GM18511 (cell line): ENCODE data around the gene GNG11.
"Not testable (repeated sequence)": the region's sequence is repeated elsewhere in the genome, so short reads cannot be mapped to it uniquely, and the experiment has no call there.

ENCODE experiments used
- ATAC-seq: cut with Tn5 transposase; IDR thresholded peaks from one replicate; pipeline ENCODE4 v1.9.1; 2021; ENCODE audit warnings: mild to moderate bottlenecking, moderate library complexity; ENCODE audit not compliant: unreplicated experiment

GNG11 gene

DNA sequence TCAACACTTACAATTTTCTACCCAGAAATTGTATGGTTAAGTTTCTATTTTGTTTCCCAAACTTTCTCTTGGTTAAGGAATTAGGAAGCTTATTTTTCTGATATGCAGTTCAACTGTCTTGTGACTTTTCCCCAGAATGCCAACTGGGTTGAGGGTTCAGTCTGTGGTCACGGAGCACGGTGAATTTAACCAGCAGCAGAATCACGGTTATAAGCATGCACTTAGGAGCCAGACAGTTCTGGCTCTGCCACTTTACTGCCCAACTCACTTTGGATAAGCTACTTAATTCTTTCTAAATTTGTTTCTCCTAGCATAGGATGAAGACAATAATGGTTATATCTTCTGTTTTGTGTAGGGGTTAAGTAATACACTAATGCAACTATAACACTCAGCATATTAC, 10.3 kb upstream of the GNG11 start:
- not testable (repeated sequence) for ATAC-seq

DNA sequence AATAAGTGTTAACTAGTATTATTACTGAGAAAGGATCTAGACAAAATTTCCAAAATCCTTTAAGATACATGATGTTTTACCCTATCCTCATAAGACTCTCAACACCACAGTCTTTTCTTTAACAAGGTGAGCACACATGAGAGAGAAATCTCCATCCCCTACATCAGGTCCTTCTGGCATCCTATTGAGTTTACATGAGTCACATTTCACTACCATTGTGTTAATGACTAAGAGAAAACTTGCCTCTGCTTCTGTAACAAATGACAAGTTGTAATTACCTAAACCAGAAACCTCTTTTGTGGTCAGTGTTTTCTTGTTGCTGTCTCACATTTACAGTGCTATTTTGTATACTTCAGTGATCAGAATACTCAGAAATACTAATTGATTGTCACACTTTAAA, 9.9 kb upstream of the GNG11 start:
- ATAC-seq = peak; percentile 67

DNA sequence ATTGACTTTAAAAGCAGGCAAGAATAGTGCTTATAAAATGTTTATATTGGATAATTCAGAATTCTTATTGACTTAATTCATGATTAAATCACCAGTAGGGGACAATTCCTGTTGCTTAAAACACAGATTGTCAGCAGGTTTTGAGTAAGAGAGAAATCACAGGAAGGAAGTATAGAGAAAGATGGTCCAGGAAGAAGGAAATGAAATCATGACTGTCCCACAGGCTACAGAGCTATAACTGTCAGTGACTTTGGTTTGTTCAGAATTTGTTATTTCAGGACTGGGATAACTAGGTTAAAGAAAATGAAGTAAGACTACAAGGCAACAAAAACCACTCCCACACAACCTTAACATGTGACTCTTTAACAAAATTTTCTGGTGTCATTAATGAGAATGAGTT, 8.3 kb upstream of the GNG11 start:
- ATAC-seq = no peak

DNA sequence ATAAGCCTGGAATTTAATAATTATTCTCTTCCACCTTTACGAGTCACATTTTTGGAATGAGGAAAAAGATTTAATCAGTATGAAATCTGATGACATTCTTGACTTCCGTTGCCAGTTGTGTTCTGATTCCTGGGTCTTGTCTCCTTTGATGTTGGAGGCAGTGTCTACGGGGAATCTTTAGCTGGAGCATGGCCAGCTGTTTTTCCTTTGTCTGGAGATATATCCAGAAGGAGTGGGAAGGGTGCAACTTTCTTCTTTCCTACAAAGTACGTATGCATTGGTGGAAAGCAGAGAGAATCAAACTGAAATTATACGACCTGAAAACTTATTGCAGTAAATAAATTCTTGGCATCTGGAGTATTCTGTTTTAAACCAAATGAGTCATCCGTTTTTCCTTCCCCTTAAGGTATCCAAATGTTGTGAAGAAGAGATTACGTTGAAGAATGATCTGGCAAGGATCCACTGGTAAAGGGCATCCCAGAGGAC, 6.9 kb upstream of the GNG11 start:
- ATAC-seq = no peak

DNA sequence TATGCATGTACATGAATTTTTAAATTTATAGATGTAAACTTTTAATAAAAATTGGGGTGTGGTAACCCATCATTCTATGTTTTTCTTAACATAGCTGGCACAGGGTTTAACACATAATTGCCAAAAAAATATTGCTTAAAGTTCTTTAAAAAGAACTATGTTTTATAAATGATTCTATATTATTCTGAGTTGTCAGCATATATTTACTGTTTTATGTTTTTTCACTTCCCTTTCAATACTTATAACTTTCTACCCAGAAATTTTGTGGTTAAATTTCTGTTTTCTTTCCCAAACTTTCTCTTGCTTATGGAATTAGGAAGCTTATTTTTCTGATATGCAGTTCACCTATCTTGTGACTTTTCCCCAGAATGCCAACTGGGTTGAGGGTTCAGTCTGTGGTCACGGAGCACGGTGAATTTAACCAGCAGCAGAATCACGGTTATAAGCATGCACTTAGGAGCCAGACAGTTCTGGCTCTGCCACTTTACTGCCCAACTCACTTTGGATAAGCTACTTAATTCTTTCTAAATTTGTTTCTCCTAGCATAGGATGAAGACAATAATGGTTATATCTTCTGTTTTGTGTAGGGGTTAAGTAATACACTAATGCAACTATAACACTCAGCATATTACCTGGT, 6.2 kb upstream of the GNG11 start:
- ATAC-seq = not testable (repeated sequence)

DNA sequence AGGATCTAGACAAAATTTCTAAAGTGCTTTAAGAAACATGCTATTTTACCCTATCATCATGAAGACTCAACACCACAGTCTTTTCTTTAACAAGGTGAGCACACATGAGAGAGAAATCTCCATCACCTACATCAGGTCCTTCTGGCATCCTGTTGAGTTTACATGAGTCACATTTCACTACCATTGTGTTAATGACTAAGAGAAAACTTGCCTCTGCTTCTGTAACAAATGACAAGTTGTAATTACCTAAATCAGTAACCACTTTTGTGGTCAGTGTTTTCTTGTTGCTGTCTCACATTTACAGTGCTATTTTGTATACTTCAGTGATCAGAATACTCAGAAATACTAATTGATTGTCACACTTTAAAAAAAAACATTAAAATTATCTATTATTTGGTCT, 5.6 kb upstream of the GNG11 start:
- peak; percentile 62 for ATAC-seq

DNA sequence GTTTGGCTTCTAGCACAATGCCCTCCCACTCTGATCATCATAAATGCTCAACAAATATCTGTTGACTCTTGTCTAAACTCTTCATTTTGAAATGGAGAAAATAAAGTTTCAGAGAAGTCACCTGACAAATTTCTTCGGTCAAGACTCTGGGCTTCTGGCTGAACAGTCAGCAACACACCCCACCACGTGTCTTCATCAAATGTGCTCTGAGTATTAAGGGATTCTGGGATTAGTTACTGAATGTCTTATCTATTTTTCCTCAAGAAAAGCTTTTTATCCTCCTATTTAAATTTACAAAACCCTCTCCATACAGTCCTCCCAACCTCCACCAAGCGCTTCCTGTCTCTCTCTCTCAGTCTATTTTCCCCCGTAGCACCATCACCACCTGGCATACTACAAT, 5.2 kb upstream of the GNG11 start:
- ATAC-seq = peak; percentile 14

DNA sequence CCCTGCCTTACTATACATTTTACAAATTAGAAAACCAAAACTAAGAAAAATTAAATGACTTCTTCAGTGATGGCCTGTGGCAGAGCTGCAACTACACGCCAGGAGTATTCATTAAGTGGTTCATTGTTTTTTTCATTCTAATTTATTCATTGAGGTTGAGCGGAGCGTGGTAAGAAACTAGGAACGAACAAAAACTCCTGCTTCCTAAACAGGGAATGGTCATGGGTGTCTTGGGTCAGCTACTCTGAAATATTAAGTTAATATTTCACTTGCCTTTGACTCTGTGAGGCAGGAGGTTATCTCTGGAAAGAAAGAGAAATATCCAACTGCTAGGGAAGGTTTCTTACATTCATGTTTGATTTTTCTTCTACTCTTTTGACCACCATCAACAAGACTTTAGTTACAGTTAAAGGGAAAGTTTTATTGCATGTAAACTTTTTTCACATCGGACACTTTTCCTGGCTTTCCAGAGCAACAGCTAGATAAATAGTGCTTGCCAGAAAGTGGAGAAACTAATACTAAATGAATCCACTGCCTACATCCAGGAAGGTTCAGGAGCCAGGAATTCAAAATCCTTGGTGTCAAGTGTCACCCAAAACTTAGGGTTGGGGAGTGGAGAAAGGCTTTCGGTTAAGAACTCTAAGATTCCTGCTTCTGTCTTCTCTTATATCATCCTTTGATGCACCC, 896 bp upstream of the GNG11 start:
- no peak for ATAC-seq

DNA sequence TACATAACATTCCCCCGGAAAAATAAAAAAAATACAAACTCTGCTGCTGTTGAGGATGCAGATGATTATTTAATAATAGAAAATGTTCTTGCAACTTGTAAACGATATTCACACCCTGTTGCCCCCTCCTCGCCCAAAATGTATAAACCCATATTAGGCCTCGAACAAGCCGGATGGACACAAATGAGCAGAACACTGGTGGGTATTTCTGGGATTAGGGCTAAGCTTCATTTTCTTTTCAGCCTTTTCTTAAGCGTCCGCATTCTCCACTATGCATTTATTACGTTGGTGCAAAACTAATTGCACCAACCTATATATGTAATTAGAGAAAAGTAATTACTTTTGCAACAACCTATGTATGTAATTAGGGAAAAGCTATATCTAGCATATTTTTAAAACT, 349 bp upstream of the GNG11 start:
- ATAC-seq = no peak

DNA sequence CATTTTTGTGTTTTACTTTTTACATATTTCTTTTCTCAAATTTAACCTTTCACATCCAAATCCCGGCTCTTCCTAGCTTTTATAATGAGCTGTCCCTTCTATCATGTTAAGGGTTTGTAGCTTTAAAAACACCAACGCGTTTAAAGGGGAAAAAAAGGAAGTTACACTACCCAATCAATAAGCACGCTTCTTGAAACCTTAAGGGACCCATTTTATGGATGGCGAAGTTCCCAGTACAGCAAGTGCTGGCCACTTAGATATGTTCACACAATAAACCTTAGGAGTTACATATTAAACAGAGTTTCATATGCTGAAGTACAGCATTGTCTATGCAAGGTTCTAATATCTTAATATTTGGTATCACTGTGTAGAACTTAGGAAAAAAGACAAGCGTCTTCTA, 1.8 kb downstream of the GNG11 start:
- ATAC-seq = no peak

DNA sequence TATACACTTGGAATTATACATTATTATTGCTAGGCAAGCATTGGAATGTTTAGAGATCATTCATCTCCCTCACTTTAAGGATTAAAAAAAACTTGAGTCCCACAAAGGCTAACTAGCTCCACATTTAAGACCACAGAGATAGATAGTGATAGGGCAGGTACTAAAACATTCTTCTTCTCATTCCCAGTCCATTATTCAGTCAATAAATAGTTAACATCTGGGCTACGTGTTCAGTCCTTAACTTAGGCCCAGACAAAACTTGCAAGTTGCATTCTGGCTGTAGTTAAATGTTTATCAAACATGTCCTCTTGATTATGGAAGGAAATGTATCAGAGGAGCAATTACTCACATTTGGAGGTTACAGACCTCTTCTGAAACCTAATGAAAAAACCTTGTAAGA, 2.4 kb downstream of the GNG11 start:
- no peak for ATAC-seq

DNA sequence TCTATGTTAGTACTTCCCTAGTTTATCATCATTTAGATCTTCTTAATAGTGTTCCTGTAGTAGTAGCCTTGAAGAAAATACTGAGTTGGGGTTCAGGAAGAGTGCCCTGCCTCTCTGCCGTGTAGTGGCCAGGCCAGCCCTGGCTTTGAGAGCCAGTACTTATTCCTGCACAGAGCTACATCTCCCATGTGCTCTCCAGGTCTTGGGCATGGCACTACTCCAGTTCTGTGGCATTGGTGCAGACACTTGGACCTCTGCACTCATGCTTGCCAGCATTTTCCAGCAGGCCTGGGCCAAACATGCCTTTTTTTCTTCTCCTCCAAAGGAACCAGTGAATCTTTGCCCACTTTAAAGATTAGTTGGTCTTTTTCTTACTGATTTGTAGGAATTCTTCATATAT, 5.3 kb downstream of the GNG11 start:
- no peak for ATAC-seq

DNA sequence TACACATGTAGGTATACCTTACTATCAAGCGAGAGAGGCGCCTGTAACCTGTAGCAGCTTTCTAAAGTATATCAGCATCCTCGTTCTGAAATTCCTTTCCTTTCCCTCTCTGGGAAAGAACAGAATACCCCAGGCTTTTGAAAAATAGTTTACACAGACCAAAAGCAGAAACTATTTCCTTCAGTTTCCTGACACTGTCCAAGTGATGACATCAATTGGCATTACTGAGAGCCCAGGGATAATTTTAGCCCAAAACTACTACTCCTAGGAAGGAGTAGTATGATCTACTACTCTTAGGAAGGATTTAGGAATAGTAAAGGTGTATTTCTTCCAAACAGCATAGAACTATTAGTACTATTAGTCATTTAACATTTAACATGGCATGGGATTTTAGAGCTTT, 6.0 kb downstream of the GNG11 start:
- ATAC-seq = no peak

DNA sequence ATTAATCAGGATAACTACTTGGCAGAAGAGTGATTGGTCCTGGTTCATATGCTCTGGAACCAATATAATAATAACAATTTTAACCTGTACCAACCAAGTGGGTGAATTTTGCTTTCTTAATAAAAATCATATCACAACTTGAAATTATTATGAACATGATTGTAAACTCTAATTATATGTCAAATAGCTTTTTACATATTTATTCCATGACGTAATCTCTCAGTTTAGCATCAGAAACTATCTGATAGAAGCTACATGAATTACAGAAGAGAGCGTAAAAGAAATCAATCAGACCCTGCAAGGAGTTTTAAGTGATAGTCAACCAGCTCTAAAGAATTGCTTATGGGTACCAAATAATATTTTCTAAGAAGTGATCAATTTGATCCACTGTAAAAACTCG, 10.1 kb downstream of the GNG11 start:
- no peak for ATAC-seq

DNA sequence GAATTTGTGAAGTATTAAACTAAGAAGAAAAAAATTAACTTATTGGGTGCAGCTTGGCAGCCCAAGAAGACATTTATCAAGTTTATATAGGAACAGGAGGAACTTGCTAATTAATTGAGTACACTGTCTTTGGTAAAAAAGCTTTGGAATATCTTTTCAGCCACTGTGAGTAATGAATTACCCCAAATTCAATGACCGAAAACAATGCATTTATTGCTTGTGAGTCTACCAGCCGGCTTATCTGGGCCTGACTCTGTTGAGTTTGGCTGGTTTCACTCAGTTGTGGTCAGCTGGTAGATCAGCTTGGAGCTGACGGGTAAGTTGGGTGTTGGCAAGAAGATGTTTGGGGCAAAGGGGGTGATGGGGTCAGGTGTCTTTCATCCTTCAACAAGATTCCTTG, 11.6 kb downstream of the GNG11 start:
- ATAC-seq = no peak

DNA sequence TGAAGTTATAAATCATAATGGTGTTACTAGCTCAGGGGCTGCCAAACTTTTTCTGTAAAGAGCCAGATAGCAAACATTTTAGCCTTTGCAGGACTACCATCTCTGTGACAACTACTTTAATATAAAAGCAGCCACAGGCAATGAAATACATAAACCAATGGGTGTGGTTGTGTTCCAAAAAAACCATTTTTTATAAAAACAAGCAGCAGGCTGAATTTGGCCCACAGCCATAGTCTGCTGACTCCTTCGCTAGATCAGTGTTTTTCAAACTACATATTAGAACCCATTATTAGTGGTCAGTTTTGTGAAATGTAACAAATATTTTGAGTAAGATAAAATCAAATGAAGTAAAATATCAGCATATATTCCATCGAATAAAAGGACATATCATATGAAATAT, 13.6 kb downstream of the GNG11 start:
- no peak for ATAC-seq

DNA sequence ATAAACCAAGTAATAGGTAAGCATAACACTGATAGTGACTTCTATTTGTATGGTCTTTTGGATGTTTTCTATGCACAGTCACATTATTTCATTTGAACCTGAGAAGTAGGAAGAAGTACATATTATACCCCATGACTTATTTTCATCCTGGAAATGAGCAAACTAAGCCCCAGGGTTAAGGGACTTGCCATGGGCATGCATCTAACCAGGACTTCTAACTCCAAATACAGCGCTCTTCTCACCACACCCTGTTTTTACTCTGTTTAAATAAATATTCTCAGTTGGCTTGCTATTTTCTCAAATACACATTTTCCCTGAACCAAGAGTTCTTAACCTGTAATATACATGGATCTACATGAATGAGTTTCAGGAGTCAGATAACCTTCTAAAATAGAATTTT, 16.3 kb downstream of the GNG11 start:
- no peak for ATAC-seq

DNA sequence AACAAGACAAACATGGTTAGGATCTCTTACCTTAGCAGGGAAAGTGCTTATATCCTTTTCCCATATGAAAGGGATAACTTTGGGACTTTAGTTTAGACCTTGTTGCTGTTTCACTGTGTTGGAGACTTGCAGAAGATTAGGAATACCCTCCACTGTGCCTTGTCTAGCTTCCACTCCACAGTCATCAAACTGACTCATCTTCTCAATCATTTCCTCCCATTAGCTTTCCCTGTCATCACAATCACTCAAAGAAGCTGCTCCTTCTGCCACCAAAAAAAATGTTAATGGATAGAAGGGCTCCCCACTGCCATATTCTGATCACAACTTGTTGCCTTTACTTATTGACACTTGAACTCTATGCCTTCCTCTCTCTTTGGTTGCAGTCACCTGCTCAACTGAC, 16.8 kb downstream of the GNG11 start:
- ATAC-seq = no peak

DNA sequence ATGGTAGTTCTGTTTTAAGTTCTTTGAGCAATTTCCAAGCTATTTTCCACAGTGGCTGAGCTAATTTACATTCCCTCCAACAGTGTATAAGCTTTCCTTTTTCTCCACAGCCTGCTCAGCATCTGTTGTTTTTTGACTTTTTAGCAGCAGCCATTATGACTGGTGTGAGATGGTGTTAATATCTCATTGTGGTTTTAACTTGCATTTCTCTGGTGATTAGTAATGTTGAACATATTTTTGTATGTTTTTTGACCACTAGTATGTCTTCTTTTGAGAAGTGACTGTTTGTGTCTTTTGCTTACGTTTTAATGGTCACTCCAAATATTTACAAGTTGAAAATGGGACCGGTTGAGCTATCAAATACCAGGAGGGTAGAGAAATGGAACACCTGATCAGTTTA, 20.4 kb downstream of the GNG11 start:
- ATAC-seq = no peak

DNA sequence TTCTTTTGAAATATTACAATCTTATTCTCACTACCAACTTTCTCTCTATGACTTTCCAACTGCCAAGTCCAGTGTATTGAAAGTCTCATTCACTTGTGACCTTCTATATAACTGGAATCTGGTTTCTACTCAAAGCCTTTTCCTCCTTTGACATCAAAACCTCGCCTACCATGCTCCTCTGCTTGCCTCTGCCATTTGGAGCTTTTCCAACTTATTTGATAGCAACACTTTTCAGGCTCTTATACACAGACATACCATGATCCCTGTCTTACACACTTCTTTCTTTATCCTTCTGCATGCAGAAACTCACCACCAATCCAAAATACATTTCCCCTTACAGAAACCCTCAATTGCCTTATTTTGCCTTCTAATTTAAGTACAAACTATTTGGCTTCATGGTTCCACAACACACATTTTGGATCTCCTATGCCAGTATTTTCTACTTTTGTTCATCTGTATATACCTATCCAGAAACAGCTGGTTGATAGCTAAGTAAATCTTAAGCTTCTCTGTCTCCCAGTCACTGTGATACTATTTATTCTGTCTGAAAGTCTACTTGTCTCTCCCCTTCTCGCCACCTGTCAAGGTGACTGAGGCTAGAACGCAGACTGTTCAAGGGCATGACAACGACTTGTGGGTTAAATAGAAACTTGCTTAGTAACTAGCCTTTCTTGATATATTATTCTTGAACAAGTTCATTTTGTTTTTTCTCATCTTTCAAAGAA, 22.4 kb downstream of the GNG11 start:
- no peak for ATAC-seq

DNA sequence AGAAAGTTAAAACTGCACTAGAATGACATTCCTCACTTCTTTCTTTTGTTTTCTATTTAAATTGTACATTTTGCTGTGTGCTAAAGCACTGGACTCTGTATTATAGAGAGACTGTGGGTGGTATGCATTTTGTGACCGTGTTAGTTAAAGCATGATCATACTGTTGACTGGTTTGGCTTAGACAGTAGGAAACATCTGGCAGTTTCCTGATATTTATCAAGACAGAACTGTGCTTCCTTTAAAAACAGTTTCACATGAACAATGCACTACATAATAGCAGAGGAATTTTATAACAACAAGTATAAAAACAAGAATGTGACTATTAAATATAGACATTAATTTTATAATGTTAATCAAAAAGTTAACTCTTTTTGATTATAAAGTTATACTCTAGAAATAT, 23.1 kb downstream of the GNG11 start:
- ATAC-seq = no peak

DNA sequence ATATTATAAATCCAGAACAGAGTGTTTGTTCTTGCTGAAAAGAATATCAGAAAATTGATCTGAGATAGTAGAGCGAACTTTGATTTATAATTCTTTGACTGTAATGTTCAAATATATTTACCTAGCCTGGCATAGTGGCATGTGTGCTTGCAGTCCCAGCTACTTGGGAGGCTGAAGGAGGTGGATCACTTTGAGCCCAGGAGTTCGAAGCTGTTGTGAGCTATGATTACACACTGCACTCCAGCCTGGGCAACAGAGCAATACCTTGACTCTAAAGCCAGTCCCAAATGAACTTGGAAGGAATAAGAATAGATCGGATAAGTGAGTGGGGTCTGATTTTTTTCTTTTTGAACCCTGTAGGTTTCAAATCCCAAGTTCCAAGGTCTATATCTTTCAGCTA, 23.5 kb downstream of the GNG11 start:
- no peak for ATAC-seq
